CD14-positive monocyte (primary cell): ENCODE measurements around the gene CHD1. TPM values are rescaled to one million over a fixed set of nuclear protein-coding genes. Genes with fewer than 3 reads are reported as not detected.

ENCODE experiments used
- DNase-seq, 3 donors: peaks; one replicate each; pipeline ENCODE4 v3.0.0-alpha.2; 2011 to 2022
- H2AFZ ChIP-seq: 2 replicates; pipeline ENCODE4 v1.6.0; 2012; ENCODE audit warnings: mild to moderate bottlenecking, low read depth, low read length, inconsistent platforms; ENCODE audit not compliant: insufficient read depth, poor library complexity, severe bottlenecking
- H3K27ac ChIP-seq, 2 donors: 1 replicate in 1 of 2; 2 replicates in 1 of 2; pipeline ENCODE4 v1.5.1; 2012 to 2013; ENCODE audit warnings: low read length in 2 of 2, control low read depth in 1 of 2, inconsistent platforms in 1 of 2, low read depth in 1 of 2, mild to moderate bottlenecking in 1 of 2
- H3K27me3 ChIP-seq, 2 donors: one replicate each; pipeline versions ENCODE4 v1.6.0 to v1.6.1; 2011 to 2013; ENCODE audit warnings: low read length in 2 of 2; ENCODE audit not compliant: control insufficient read depth in 2 of 2, insufficient read depth in 2 of 2
- H3K36me3 ChIP-seq, 2 donors: replicated peaks in 1 of 2; 1 replicate in 1 of 2; 2 replicates in 1 of 2; pipeline versions ENCODE4 v1.5.1 to v1.6.1; 2012 to 2013; ENCODE audit warnings: low read length in 2 of 2, control low read depth in 1 of 2, inconsistent platforms in 1 of 2, mild to moderate bottlenecking in 1 of 2; ENCODE audit not compliant: insufficient read depth in 2 of 2, control insufficient read depth in 1 of 2
- H3K4me1 ChIP-seq, 2 donors: 1 replicate in 1 of 2; 2 replicates in 1 of 2; pipeline versions ENCODE4 v1.5.1 to v1.6.1; 2012 to 2013; ENCODE audit warnings: low read length in 2 of 2, control low read depth in 1 of 2, inconsistent platforms in 1 of 2, mild to moderate bottlenecking in 1 of 2, moderate library complexity in 1 of 2; ENCODE audit not compliant: insufficient read depth in 2 of 2, control insufficient read depth in 1 of 2
- H3K4me2 ChIP-seq: replicated peaks from 2 replicates; pipeline ENCODE3; 2012; ENCODE audit warnings: low read length, moderate library complexity, mild to moderate bottlenecking; ENCODE audit not compliant: poor library complexity, severe bottlenecking; ENCODE audit errors: extremely low read depth
- H3K4me3 ChIP-seq, 3 experiments: fragments of 200-600 bp in 1 of 3; sonication (generic) in 1 of 3; replicated peaks in 1 of 3; 1 replicate in 2 of 3; 2 replicates in 1 of 3; pipeline ENCODE4 v1.5.1; 2011 to 2013; ENCODE audit warnings: low read length in 3 of 3, mild to moderate bottlenecking in 3 of 3, control low read depth in 2 of 3, low read depth in 2 of 3, inconsistent platforms in 1 of 3, moderate library complexity in 1 of 3
- H3K79me2 ChIP-seq: 2 replicates; pipeline ENCODE4 v1.6.0; 2012; ENCODE audit warnings: mild to moderate bottlenecking, control low read depth, inconsistent platforms, low read length, moderate library complexity; ENCODE audit not compliant: insufficient read depth
- H3K9ac ChIP-seq: 2 replicates; pipeline ENCODE4 v1.6.0; 2017; ENCODE audit warnings: low read length, mild to moderate bottlenecking; ENCODE audit not compliant: insufficient read depth, poor library complexity, severe bottlenecking
- H3K9me3 ChIP-seq, 2 donors: replicated peaks in 1 of 2; 1 replicate in 1 of 2; 2 replicates in 1 of 2; pipeline versions ENCODE4 v1.5.1 to v1.6.1; 2012 to 2013; ENCODE audit warnings: low read length in 2 of 2, control low read depth in 1 of 2; ENCODE audit not compliant: control insufficient read depth in 1 of 2, insufficient read depth in 1 of 2
- H4K20me1 ChIP-seq: 2 replicates; pipeline ENCODE4 v1.6.0; 2012; ENCODE audit warnings: mild to moderate bottlenecking, low read length, control low read depth, moderate library complexity; ENCODE audit not compliant: insufficient read depth
- H3K27ac Mint-ChIP-seq, 7 donors: one replicate each; pipeline ENCODE4 v1.8.0; 2020; ENCODE audit warnings: mild to moderate bottlenecking in 7 of 7, mixed read lengths in 7 of 7, moderate library complexity in 6 of 7, inconsistent platforms in 2 of 7
- H3K27me3 Mint-ChIP-seq, 3 donors: one replicate each; pipeline ENCODE4 v1.8.0; 2021 to 2022; ENCODE audit warnings: low read depth in 3 of 3, mild to moderate bottlenecking in 3 of 3, mixed read lengths in 3 of 3, moderate library complexity in 3 of 3, inconsistent platforms in 1 of 3
- H3K36me3 Mint-ChIP-seq, 2 donors: one replicate each; pipeline ENCODE4 v1.8.0; 2020; ENCODE audit warnings: mixed read lengths in 2 of 2, inconsistent platforms in 1 of 2, mild to moderate bottlenecking in 1 of 2
- H3K4me1 Mint-ChIP-seq: one replicate; pipeline ENCODE4 v1.8.0; 2020; ENCODE audit warnings: mild to moderate bottlenecking, mixed read lengths
- H3K4me3 Mint-ChIP-seq, 2 donors: one replicate each; pipeline ENCODE4 v1.8.0; 2020; ENCODE audit warnings: mild to moderate bottlenecking in 2 of 2, mixed read lengths in 2 of 2, moderate library complexity in 1 of 2
- H3K9me3 Mint-ChIP-seq, 7 donors: one replicate each; pipeline ENCODE4 v1.8.0; 2020 to 2022; ENCODE audit warnings: mixed read lengths in 7 of 7, mild to moderate bottlenecking in 6 of 7, moderate library complexity in 6 of 7, inconsistent platforms in 2 of 7
- CTCF ChIP-seq: fragments of 200-600 bp; IDR thresholded peaks from one replicate; pipeline ENCODE4 v1.8.0; 2022; ENCODE audit warnings: antibody characterized with exemption, mild to moderate bottlenecking
- WGBS: methylation state at CpG from one replicate; pipeline ENCODE4 v1.1.5; 2013; ENCODE audit warnings: missing lambda C conversion rate; ENCODE audit not compliant: insufficient coverage; 5-methylcytosine and 5-hydroxymethylcytosine counted together
- intact Hi-C, 2 donors: fragments of 100-400 bp; cut with micrococcal nuclease; formaldehyde crosslinking; loops; one replicate each; pipeline versions ENCODE4 v1.15.0 to v1.15.1; 2023
- polyA plus RNA-seq, 3 donors: library from polyadenylated mRNA; depleted of rRNA in 1 of 3; unstranded in 2 of 3; stranded (reverse) in 1 of 3; fragments of 300-500 nt in 2 of 3; fragments of >200 nt in 1 of 3; fragmentation: Illumina TruSeq in 2 of 3; gene quantifications; 1 replicate in 2 of 3; 2 replicates in 1 of 3; pipeline ENCODE4 v1.2.3, GENCODE V29; 2012 to 2021

The CHD1 gene
- polyA plus RNA-seq, 3 donors = 3.1 to 45.7 (median 6.7) TPM

GRCh38 chr5:98911280-98912040 is 17.3 kb downstream of the CHD1 start:
- TF ChIP-seq CTCF = no peak

DNA sequence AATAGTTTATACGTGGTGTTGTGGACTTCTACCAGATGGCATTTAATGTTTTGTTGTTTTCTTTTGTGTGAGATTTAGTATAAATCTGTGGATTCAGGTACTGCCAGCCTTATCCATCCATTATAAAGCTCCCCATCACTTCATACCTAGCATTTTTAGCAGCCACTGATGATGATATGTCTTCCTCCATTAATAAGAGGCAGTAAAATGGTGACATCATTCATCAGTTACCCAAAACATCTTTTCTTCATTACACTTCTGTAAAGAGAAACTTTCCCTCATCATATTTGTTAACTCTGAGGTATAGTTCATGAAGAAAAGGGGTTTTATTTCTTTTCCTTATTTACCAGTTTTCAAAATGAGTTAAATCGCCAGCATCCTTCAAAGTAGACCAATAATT is 19.4 kb downstream of the CHD1 start:
- no peak overlapping the region for H2AFZ ChIP-seq
- no peak for DNase-seq
- no CpG with 5 or more reads among the region's 2 CpGs for WGBS
- Mint-ChIP-seq H3K27ac (peak overlapping the region in 1 of 7 donors; percentile 51), H3K36me3 (peaks cover 32 to 43% of the 10 kb centered on the region in 2 donors), H3K4me1 (peaks cover 36% of the 10 kb centered on the region), H3K27me3 (no peaks in the 10 kb centered on the region), H3K4me3 (no peak overlapping the region), H3K9me3 (no peaks in the 10 kb centered on the region)
- no peak overlapping the region for H3K9ac ChIP-seq
- H3K27me3 ChIP-seq = no peaks in the 10 kb centered on the region
- no peak overlapping the region for H3K4me2 ChIP-seq
- H3K4me3 ChIP-seq = no peak overlapping the region
- H4K20me1 ChIP-seq = peaks cover 96% of the 10 kb centered on the region
- H3K36me3 ChIP-seq = peaks cover 12 to 57% of the 10 kb centered on the region in 2 donors
- H3K4me1 ChIP-seq = peaks cover 18 to 36% of the 10 kb centered on the region in 2 donors
- intact Hi-C loops = loop anchor here (5.0 kb wide), 2 partner anchors 123 to 153 kb away; no protein-coding TSS in a partner anchor
- H3K79me2 ChIP-seq = peaks cover 100% of the 10 kb centered on the region
- TF ChIP-seq CTCF = no peak
- H3K27ac ChIP-seq = no peak overlapping the region
- H3K9me3 ChIP-seq = no peaks in the 10 kb centered on the region

More at GRCh38 chr5:98911280-98912040, 17.3 kb downstream of the CHD1 start:
- DNase-seq = peak; percentile 27 to 55 (median 37)
- Histone ChIP-seq H3K4me1 (peaks cover 29 to 55% of the 10 kb centered on the region in 2 donors), H3K36me3 (peaks cover 14 to 50% of the 10 kb centered on the region in 2 donors), H2AFZ (no peak overlapping the region), H3K27ac (peak overlapping the region in 1 of 2 donors; percentile 77), H3K4me3 (no peak overlapping the region), H4K20me1 (peaks cover 96% of the 10 kb centered on the region), H3K9me3 (no peaks in the 10 kb centered on the region), H3K4me2 (peak overlapping the region; percentile 6), H3K79me2 (peaks cover 100% of the 10 kb centered on the region), H3K27me3 (no peaks in the 10 kb centered on the region), H3K9ac (no peak overlapping the region)
- Mint-ChIP-seq H3K36me3 (peaks cover 34 to 47% of the 10 kb centered on the region in 2 donors), H3K27me3 (no peaks in the 10 kb centered on the region), H3K9me3 (no peaks in the 10 kb centered on the region), H3K27ac (peak overlapping the region; percentile 32 to 82 (median 79)), H3K4me1 (peaks cover 49% of the 10 kb centered on the region), H3K4me3 (no peak overlapping the region)
- intact Hi-C loops = no loop called here
- 0% methylated on average over 1 of the region's 5 CpGs for WGBS
